ENCODE results near the gene WWOX.

The WWOX gene

DNA sequence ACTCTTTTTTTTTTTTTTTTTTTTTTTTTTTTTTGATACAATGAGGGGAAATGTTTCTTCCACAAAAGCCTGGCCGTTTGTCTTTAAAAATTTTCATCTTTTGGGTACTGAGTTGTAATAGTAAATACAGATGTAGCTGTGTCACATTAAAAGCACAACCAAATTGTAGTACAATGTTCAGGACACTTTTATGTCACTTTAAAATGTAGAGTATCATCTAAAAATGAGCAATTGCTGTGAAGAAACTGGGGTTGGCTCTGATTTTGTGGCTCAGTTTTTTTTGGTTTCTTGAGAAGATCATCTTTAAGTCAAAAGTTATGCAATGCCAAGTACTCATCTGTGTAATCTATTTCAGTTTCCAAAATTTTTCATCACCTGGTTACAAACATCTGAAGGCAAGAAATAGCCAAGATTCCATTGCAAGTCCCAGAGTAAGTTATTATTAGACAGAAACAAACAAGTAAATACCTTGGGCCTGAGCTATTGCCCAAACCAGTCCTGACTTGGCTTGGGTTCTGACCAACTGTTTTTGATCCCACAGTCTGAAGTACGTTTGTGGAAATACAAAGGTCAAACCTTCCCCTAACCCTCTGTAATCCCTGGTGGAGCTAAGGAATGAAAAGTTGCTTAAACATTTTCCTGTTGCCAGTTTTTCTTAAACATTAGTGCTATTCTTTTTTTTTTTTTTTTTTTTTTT is 717.2 kb downstream of the WWOX start:
- DNase-seq (ENCODE audit: low read depth in 1 of 2, low spot score in 1 of 2), result no peak

GRCh38 chr16:78817200-78817739 is 717.8 kb downstream of the WWOX start:
- DNase-seq (ENCODE audit: low read depth in 1 of 2, low spot score in 1 of 2), result no peak

GRCh38 chr16:78821335-78821734 is 721.9 kb downstream of the WWOX start:
- no peak for DNase-seq (ENCODE audit: low read depth in 1 of 2, low spot score in 1 of 2)

DNA sequence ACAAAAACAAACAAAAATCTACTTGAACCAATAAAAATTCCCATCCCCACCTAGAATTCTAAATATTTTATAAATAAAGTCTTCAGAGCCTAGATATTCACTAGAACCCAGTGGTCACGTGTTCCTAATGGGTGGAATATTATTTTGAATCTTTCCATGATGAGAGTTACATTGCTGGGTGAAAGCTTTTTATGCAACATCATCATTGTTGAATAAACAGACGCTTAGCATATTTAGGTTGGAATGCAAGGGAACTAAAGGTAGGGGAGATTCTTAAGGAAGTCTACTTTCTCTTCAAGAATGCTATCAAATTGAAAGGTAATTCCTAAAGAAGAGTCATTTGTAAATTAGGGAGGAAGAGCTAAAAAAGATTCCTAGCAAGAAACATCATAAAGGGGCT is 723.1 kb downstream of the WWOX start:
- no peak for DNase-seq (ENCODE audit: low read depth in 1 of 2, low spot score in 1 of 2)

DNA sequence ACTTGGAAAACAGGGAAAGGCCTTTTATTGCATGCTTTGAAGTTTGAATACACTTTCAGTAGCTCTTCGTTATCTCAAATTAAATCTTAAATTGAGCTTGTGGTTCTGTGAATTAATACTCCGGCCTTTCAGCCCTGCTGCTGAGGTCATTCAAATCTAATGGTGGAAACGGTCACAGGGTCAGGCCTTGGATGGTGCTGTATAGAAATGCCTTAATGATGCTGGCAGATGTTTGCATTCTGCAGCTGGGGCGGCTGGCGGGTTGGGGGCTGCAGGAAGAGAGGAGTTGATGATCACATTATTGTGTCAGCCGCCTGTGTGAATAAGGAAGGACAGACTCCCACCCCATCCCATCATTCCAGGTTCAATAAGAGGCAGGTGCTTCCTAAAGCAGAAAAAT is 723.6 kb downstream of the WWOX start:
- no peak for DNase-seq (ENCODE audit: low read depth in 1 of 2, low spot score in 1 of 2)

- DNase-seq (ENCODE audit: low read depth in 1 of 2, low spot score in 1 of 2), result no peak
These were observed 729.8 kb downstream of the WWOX start for GRCh38 chr16:78829280-78829679.

GRCh38 chr16:78830599-78830998 is 731.1 kb downstream of the WWOX start:
- no peak for DNase-seq (ENCODE audit: low read depth in 1 of 2, low spot score in 1 of 2)

GRCh38 chr16:78832100-78832499 is 732.6 kb downstream of the WWOX start:
- DNase-seq (ENCODE audit: low read depth in 1 of 2, low spot score in 1 of 2), result no peak

GRCh38 chr16:78836802-78837491 is 737.5 kb downstream of the WWOX start:
- DNase-seq (ENCODE audit: low read depth in 1 of 2, low spot score in 1 of 2), result no peak

DNA sequence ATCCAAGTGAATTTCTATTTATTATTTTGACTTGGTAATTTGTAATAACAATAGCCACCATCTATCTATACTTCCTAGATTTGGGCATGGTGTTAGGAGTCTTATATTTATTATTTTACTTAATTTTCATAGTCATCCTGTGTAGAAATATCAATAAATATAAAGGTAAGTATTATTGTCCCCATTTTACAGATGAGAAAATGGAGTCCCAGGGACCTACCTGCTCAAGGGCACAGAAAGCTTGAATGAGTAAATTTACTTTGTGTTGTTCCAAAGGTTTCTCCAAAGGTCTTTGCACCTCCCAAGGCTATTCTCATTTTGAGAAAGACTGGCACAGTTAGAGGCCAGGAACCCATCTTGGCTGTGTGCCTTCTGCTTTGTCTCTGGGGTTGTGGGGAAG is 738.3 kb downstream of the WWOX start:
- DNase-seq (ENCODE audit: low read depth in 1 of 2, low spot score in 1 of 2), result no peak

- no peak for DNase-seq (ENCODE audit: low read depth in 1 of 2, low spot score in 1 of 2)
These were observed 738.8 kb downstream of the WWOX start for GRCh38 chr16:78838276-78838675.

GRCh38 chr16:78842950-78843349 is 743.5 kb downstream of the WWOX start:
- no peak for DNase-seq (ENCODE audit: low read depth in 1 of 2, low spot score in 1 of 2)

DNA sequence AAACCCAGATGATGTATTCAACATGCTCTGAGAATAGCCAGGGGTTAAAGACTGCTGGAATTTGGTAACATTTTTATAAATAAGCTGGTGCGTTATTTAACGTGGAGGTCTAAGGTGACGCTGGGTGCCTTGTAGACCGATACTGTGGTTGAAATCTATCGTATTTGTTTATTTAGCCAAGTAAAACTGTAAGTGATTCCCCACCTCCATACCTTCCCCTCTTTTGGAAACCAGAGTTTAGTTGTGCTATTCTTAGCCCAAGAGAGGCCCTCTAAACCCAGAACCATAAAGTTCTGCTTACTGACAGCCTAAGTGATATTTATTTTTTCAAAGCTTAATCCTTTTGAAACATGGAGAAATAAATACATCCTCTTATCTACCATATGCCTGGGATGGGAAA is 744.5 kb downstream of the WWOX start:
- DNase-seq (ENCODE audit: low read depth in 1 of 2, low spot score in 1 of 2), result no peak

DNA sequence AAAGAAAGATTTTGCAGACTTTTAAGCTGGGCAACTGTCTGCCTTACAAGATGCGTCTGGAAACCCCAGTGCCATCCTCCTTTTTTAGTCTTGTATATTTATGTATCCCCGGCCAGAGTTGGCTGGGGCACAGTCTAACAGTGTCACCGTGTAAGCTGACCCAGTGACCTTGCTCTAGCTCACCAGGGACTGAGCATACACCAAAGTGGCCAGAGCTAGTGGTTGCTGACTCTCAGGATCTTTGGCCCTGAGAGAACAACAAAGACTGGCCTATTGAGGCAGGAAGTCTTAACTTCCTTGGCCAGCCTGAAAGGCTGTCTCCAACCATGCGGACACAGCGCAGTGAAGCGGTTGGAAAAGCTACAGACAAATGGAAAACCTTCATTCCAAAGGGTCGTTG is 745.2 kb downstream of the WWOX start:
- no peak for DNase-seq (ENCODE audit: low read depth in 1 of 2, low spot score in 1 of 2)

DNA sequence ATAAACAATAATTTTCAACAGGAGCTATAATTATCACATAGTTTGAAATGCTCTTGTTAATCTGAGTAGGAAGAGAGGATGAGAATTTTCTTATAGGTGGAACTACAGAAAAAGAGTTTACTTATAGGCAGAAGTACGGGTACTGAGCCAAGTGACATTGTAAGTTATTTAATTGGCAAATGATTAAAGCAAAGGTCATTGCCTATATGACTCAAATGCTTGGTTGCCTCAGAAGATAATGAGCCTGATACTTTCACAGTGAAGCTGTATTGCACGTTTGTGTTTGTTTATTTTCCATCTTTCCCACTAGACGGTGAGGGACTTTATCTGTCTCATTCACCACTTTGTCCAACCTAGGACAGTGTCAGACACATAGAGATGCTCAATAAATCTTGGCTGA is 751.8 kb downstream of the WWOX start:
- DNase-seq (ENCODE audit: low read depth in 1 of 2, low spot score in 1 of 2), result no peak

DNA sequence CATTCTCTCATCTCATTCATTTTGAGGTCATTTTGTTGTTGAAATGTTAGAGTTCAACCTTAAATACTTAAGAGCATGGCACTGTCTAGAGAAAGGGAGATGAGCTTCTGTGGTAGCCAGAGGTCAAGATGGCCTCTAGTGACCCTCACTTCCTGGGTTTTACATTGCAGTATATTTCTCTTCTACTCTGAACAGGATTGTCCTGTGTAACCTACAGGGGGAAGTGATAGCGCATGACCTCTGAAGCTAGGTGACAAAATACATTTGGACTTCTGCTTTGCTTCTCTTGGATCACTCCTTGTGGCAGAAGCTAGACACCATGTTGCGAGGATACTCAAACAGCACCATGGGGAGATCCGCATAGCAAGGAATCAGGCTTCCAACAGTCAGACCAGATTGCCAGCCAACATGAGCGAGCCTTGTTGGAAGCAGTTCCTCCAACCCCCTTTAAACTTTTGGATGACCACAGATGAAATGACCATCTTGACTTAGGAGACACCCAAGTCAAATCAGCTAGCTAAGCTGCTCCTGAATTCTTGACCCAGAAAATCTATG is 752.7 kb downstream of the WWOX start:
- no peak for DNase-seq (ENCODE audit: low read depth in 1 of 2, low spot score in 1 of 2)

GRCh38 chr16:78862022-78862421 is 762.6 kb downstream of the WWOX start:
- DNase-seq (ENCODE audit: low read depth in 1 of 2, low spot score in 1 of 2), result no peak

DNA sequence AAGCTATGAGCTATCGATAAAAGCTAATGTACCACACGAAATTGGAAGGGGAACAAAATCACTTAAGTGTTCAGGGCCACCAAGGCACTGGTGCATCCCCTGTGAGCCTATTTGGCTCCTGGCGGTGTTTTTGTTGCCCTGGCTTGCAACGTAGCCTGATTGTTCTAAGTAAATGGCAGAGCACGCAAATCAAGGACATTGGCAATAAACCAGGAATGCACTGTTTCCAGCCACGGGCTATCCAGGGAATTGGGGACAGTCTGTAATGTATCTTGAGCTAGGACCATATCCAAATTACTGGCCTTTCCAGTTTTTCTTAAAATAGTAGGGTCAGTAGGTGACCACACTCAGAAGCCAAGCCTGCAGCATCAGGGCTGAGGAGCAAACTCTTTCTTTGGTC is 767.1 kb downstream of the WWOX start:
- no peak for DNase-seq (ENCODE audit: low read depth in 1 of 2, low spot score in 1 of 2)

- DNase-seq (ENCODE audit: low read depth in 1 of 2, low spot score in 1 of 2), result no peak
These were observed 770.0 kb downstream of the WWOX start for GRCh38 chr16:78869492-78869891.

DNA sequence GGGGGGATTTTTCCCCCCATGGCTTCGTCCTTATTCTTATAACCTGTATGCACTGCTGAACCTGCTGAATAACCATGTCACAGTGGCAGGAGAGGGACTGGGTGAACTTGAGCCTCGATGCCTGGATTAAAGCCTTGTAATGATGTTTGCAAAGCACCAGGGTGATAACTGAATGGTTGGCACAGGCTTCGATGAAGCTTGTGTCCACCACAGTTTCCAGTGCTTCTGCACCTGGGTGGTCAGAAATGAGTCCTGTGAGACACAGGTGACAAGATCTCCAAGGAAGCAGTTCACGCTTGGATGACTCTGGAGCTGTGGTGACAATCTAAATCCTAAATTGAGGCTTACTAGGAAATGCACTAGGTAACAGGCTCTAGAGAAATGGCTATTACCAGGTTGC is 771.8 kb downstream of the WWOX start:
- no peak for DNase-seq (ENCODE audit: low read depth in 1 of 2, low spot score in 1 of 2)

GRCh38 chr16:78876671-78877070 is 777.2 kb downstream of the WWOX start:
- no peak for DNase-seq (ENCODE audit: low read depth in 1 of 2, low spot score in 1 of 2)

GRCh38 chr16:78877114-78877655 is 777.7 kb downstream of the WWOX start:
- no peak for DNase-seq (ENCODE audit: low read depth in 1 of 2, low spot score in 1 of 2)

Data from activated T-helper 1 cell treated with anti-CD3 and anti-CD28 coated beads, Interleukin-2, amount 50 U/mL, for 16 hours (primary cell).